HG03139 (cell line): ENCODE data around the gene OVCA2.
"Not testable (repeated sequence)": the region's sequence is repeated elsewhere in the genome, so short reads cannot be mapped to it uniquely, and the experiment has no call there.

Experiments
- ATAC-seq: cut with Tn5 transposase; IDR thresholded peaks from one replicate; pipeline ENCODE4 v1.9.1; 2021; ENCODE audit not compliant: unreplicated experiment

OVCA2 gene

DNA sequence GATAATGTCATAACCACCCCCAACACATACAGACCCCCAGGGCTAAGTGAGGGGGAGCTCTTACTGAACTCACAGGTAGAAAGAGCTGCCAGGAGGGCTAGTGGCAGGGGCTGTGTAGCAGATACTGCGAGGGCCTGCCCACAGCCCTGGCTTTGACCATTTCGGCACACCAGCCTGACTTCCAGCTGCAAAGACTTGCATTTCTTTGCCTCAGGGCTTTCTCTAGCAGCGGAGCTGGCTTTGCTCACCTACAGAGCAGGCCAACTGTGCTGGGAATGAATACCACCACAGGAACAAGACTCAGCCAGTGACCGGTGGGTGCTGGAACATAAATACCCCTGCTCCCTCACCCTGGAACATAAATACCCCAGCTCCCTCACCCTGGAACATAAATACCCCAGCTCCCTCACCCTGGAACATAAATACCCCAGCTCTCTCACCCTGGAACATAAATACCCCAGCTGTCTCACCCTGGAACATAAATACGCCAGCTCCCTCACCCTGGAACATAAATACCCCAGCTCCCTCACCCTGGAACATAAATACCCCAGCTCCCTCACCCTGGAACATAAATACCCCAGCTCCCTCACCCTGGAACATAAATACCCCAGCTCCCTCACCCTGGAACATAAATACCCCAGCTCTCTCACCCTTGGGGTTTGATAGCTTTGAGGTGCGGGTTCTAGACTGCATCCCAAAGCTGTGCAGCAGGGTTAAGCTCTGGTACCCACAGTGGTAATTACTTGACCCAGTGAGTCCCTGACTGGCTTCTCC, 28.4 kb upstream of the OVCA2 start:
- ATAC-seq = not testable (repeated sequence)

DNA sequence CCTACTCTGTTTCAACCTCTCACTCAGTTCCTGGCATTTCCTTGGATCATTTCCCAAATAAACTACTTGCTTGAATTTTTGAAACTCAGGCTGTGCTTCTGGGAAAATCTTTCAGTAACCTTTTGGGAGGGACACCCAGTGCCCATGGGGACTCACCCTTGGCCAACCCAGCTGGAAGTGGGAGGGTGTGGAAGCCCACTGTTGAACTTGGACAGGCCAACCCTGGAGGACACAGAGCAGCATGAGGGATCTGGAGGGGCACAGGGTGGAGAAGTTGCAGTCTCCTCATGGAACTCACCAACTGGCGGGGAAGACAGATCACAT, 27.9 kb upstream of the OVCA2 start:
- ATAC-seq = no peak

DNA sequence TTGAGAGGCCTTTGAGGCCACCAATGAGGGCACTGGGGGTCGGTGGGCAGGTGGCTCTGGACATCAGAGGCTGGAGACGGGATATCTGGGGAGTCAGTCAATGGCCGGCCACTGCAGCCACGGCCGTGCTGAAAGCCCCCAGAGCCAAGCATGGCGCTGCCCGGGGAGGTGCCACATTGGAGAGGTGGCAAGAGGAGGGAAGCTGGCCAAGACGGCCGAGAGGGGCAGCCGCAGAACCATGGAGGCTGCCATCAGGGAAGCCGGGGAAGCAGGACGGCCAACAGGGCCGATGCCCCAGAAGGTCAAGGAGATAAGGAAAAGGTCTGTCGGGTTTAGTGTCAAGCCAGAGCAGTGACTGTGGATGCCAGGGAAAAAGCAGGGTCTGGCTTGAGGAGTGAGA, 26.5 kb upstream of the OVCA2 start:
- no peak for ATAC-seq

DNA sequence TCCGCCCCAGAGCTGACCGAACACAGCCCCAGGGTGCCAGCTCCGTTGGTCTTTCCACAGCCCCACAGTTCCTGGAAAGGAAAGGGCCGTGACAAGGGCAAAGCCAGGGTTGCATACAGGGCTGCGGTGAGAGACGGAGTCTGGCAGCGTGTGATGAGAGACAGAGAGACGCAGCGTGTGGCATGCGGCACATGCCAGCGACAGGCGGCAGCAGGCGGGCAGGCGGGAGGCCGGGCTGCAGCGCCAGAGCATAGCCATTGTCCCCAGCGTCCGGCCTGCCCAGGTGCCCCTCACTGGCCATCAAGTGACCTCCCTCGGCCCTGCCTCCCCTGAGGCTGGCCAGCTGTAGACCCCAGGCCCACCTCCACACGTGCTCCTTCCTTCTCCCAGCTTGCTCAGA, 25.3 kb upstream of the OVCA2 start:
- no peak for ATAC-seq

DNA sequence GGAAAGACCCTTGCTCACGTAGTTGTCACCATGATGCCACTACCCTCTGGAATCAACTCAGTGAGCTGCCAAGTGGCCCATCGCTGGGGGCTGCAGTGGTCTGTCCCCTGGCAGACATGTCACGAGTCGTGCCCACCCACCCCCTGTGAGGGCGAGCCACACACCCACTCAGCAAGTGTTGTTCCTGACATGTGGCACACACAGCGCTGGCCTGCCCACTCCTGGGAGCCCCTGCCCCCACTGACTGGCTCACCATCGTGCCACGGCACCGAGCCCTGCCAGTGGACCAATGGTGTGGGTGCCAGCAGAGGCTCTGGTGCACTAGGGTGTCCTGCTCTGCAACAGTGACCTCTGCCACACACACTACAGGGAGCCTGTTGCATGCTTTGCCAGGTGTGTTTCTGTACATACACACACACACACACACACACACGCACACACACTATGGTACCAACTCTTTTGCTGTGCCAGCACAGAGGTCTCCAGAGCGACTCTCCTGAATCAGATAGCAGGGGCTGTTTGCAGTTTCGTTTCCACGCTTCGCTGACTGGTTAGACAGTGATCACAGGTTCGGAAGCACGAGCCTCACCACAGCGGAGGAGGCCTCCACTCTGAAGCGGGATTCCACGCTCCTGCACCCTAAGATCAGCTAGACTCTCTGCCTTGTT, 24.4 kb upstream of the OVCA2 start:
- no peak for ATAC-seq

DNA sequence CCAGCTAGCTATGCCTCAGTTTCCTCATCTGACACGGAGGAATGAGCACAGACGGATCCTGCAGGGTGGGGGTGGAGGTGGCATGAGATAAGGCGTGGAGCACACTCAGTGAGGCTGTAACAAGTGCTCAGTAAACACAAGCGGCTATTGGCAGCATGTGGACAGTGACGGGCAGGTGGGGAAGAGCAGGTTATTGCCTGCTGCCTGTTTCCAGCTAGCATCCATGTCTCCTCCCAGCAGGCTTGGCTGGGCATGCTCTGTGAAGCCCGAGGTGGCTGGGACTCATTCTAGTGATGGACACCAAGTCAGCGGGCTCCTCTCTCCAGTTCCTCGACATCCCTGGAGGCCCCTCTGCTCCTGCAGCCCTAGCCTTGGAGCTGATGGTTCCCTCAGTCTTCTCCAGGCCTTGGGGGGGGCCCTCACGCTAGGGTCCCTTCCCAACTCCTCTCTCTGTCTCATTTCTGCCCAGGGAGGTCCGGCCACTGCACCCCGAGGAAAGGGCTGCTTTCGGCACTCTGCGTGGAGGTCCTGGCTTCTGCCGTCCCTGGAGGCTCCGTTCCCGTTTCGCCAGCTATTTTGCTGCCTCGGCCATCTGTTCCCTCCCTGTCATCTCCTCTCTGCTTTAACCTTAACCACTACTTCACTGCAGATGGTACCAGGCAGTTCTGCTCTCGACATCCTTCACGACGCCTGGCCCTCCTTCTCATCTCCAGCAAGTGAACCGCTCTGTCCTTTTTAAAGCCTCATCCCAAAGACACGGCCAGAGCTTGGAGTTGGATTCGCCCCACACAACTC, 22.9 kb upstream of the OVCA2 start:
- no peak for ATAC-seq

DNA sequence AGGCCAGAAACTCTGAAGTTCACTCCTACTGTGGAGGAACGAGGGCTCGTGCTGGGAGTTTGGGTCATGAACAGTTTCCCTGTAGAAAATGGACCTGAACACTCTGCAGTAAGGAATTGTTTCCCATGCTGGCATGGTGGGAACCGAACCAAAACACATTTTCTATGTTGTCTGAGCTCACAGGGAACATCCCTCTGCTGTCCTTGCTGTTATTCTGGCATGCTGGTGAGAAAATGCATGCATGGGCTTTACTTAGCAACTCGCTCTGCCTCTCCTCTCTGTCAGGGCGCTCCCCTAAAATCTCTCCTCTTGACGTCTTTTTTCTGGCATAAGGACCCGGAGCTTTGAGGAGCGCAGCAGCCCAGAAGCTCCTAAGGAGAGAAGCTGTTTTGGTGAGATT, 22.1 kb upstream of the OVCA2 start:
- ATAC-seq = no peak

DNA sequence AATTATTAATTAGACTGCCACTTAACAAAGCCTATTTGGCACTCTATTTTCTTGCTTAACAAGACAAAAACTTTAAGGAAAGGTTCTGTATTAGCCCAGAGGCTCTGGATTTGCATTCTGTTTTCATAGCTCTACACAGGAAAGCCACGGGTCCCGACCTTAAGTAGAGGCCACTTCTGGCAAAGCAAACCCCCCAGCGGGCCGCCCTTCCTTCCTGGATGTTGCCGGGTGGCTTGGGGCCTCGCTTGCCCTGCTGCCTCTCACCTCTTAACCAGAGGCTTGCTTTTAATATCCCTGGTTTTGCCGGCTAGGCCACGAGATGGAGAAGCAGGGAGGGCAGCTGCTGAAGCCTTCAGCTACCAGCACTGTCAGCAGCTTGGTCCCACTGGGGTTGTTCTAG, 21.1 kb upstream of the OVCA2 start:
- no peak for ATAC-seq

DNA sequence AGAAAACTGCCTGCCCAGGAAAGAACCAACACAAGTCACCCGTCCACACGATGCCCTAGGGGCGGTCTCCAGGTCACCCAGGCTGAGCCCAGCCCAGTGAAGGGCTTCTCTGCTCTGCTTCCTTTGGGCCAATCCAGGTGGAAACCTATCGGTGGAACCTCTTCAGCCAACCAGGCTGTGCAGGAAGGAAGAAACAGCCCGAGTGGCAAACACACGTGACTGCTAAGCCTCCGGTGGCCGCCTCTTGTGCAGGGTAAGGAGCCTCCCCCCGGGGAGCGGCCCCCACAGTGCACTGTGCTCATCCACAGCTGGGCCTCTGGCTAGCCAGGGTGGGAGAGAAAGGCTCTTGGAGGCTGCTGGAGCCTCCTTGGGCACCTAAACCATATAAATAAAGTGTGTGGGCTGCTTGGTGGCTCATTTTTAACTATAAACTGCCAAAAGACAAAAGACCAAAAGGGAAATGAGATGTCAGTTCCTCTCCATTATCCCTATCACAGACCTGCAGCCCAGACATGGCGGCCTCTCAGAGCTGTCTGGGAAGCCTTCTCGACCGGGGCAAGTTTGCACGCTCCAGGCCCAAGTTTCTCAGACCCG, 19.1 kb upstream of the OVCA2 start:
- ATAC-seq = no peak

DNA sequence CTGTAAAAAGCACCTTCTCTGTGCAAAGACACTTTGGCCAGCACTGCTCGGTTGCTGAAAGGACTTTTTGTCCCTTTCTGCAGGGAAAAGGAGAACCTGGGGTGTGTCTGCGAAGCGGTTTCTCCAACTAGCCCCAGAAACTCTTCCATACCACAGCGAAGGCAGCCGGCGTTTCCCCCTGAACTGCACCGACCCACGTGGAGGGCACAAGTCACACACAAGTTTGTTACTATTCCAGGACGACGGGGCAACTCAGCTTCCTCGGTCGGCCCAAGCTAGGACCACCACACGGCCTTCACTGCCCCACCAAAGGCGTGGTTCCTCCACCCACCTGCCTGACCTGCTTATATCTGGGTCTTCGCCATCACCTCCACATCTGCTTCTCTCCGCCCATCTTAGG, 18.6 kb upstream of the OVCA2 start:
- ATAC-seq = no peak

DNA sequence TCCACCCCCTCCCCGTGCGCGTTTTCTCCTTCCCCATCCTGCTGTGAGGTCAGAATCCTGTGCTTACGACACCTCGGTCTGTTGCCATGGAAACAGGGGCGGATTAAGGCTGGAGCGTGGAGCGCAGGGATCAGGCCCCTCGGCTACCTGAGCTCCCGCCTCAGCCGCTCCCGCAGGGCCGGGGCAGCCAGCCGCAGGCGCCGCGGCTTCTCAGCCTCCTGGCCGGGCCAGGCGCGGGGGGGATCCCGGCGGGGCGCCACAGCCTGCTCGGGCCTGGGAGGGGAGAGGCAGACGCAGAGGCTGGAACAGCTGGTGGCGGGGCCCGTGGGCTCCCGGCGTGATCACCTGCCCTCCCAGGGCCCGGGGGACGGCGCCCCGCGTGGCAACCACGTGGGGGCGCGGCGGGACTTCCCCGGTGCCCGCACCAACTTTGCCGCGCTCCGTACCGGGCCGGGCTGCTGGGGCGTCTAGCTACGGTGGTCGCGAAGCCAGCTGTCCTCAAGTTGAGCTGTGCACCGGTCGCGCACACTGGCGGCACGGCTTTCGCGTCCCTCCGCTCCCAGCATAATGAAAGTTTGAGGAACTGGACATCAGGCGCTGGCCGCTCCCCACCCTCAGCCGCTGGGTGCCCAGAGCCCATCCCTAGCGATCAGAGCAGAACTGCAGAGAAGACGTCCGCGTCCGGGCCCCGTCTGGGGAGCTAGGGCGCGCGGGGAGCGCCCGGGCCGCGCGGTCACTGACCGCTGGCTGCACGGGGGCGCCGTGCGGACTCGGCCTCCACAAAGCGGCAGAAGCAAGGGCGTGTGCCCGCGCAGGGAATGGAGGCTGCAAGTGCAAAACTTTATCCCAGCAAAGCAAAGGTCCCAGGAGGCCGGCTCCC, 17.9 kb upstream of the OVCA2 start:
- ATAC-seq = no peak

DNA sequence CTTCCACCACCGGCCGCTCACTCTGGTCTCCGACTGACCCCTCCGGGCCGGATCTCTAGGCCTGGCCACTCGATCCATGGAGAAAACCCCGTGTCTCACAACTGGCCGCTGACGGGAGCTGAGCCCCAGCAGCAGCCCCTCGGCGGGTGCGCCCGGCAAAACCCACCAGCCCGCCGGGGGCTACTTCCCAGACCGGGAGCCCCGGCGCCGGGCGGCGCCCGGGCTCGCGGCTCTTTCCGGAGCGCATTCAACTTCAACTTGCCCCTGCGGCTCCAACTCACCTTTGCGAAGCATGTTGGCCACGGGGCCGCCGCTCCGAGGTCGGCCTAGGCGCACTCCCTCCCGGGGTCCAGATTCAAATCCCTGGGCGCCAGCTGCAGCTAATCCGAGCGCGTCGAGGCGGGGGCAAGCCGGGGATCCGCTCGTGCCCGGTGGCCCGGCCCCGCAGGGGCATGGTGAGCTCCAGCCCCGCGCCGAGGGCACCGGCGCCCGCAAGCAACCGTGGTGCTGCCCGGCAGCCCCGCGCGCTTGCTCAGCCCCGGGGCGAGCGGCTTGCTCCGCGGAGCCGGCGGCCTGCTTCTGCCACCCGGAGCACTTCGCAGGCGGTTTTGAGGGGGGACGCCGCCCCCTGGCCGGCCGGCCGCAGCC, 17.1 kb upstream of the OVCA2 start:
- ATAC-seq = no peak

DNA sequence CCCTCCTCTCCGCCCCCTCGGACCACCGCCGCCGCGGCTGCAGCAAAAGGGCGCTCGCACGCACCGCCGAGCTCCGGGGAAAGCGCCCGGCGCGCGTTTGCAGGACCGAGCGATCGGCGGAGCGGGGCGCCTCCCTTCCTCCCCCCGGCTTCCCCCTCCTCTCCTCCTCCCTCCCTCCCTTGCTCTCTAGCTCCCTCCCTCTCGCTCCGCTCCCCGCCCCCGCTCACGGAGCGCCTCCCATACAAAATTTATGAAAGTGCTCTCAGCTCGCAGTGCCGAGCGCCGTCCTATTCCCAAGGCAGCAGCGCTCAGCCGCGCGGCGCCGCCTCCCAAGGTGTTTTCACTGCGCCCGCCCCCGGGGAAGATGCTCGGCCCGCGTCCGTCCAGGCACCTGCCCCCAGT, 16.6 kb upstream of the OVCA2 start, which contains the start of gene RTN4RL1:
RTN4RL1 (minus strand) TSS at position 115 of the 402 bp plus-strand sequence. CDS start 469 bp downstream, outside the sequence.
- no peak for ATAC-seq

DNA sequence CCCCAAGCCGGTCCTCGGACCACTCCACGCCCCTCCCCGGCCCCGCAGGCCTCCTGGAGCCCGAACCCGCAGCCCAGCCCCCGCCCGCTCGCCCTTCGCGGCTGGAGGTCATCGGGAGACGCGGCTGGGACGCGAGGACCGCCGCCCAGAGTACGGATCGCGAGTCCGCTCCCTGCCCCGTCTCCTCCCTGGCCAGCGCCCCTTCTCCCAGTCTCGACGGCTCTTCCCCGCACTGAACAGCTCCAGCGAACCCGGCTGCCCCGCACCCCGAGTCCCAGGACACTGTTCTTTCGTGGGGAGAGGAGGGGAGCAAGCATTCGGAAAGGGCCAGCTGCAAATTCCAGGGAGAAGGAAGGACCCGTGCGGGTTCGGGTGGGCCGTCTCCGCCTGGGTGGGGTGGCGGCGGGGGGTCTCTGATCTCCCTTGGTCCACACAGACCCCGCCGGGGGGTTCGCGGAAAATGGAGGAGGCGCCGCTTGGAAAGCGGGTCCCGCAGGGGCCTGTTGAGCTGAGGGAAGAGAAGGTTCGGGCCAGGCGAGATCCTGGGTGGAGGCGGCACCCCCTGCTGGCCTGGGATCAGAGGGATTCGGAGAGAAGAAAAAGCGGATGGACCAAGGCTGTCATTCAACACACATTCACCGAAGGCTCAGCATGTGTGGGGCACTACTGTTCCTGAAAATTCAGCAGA, 16.1 kb upstream of the OVCA2 start:
- ATAC-seq = no peak

DNA sequence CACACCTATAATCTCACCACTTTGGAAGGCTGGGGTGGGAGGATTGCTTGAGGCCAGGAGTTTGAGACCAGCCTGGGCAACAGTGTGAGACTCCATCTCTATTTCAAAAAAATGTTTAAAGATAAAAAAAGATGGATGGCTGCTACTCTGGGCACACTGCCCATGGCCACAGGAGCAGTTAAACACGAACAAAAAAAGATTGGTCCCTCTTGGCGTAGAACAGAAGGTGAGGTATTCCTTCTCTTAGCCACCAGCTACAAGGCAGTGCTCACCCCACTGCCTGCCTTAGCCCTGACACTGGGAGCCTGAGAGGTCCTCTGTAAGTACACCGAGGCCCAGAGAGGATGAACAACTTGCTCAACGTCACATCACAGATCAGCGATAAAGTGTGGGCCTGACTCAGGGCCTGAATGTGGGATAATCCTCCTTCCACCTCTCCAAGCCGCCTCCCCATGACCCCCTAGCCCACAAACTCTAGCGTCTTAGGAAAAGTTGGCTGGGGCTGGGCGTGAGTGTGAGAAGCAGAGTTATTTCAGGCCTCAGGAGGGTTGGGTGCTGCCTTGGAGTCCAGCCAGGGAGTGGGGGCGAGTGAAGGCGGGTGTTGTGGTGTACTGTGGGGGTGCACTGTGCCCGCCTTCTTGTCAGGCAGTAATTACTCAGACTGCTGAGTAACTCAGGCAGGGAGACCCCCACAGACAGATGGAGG, 14.1 kb upstream of the OVCA2 start:
- no peak for ATAC-seq

DNA sequence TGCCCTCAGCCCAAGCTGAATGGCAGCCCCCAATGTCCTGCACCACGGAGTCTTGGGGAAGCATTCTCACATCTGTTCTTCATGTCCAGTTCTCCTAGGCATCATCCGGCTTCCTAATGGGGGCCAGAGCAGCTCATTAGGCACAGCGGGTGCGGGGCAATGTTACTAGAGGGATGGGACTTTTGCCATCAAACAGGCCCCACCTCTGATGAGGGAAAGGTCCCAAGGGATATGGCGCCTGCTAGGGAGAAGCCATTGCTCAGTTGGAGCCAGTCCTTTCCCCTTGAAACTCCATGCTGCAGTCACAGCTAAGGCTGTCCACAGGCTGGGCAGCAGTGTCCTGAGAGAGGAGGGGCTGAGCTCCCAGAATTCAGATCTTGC, 13.6 kb upstream of the OVCA2 start:
- ATAC-seq = no peak

DNA sequence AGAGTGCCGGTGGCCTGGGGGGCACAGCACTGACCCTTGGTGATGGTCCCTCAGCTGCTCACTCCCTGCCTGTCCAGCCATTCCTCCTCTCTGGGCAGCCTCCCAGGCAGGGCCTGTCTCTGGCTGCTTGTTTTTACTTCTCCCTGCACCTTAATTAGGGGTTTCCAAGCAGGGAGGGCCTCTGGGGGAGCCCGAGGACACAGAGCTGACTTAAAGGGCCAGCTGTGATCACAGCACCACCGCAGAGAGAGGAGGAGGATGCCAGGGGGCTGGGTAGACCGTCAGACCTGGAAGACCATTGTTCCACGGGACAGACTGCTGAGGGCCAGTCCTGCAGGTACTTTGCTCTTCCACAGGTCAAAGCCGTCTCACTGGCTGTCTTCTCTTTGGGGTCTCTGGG, 13.1 kb upstream of the OVCA2 start:
- no peak for ATAC-seq

DNA sequence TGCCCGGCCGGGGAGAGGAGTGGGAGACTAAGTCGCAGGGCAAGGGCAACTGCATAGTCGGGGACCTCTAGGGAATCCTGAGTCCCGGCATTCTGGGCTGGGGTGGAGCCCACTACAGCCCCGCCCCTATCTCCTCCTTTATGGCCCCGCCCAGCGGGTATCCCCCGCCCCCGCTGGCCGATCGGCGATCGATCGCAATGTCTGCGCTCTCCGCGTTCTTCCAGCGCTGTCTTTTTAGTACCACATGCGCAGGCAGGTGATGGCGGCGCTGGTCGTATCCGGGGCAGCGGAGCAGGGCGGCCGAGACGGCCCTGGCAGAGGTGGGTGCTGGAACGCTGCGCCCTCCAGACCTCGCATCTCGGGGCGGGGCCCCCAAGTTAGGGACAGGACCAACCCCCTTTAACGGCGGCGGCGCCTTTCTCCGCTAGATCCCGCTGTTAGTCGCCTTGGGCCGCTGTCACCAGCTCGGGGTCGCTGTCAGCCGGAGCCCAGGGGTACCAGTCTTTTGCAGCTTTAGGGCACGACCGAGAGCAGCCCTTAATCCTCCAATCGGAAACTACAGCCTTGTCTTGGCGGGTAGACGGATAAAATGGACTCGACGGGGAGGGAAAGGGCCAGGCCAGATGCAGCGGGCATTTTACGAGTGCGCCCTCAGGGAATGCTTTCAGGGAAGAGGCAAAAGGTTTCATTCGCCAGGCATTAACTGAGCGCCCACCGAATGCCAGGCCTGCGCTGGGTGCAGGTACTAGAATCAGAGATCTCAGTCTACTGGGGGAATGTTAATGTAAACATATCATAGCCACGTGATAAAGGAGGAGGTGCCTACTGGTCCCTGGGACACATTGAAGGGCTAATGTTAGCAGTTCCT, 11.7 kb upstream of the OVCA2 start, which contains the start of gene DPH1:
DPH1 (plus strand) TSS at position 243 of the 868 bp plus-strand sequence; CDS start at position 260, 17 bp downstream.
- ATAC-seq = peak; percentile 54
